HL-60 (cell line): Measurements from ENCODE around the gene RHEX.

ENCODE experiments used
- DNase-seq, 2 experiments: peaks; one replicate each; pipeline ENCODE4 v3.0.0-alpha.2; 2010 to 2020; ENCODE audit warnings: low read depth in 1 of 2, low spot score in 1 of 2
- H3K27ac ChIP-seq: fragments of 250-450 bp; sonication (Bioruptor Pico); replicated peaks from 2 replicates; pipeline ENCODE4 v1.5.1; 2020; ENCODE audit warnings: mild to moderate bottlenecking, moderate library complexity
- H3K27me3 ChIP-seq: fragments of 250-450 bp; sonication (Bioruptor Pico); 2 replicates; pipeline ENCODE4 v1.5.1; 2021; ENCODE audit warnings: mild to moderate bottlenecking, moderate library complexity; ENCODE audit not compliant: insufficient read depth, poor library complexity, severe bottlenecking
- H3K4me3 ChIP-seq: replicated peaks from 2 replicates; pipeline ENCODE4 v1.5.1; 2011; ENCODE audit warnings: mild to moderate bottlenecking, control low read depth, low read length; ENCODE audit not compliant: insufficient read depth
- GABPA ChIP-seq: IDR thresholded peaks from 2 replicates; pipeline ENCODE4 v1.6.1; 2012; ENCODE audit warnings: low read depth
- POLR2AphosphoS5 ChIP-seq: IDR thresholded peaks from 2 replicates; pipeline ENCODE4 v1.6.1; 2012; ENCODE audit warnings: low read depth
- SPI1 ChIP-seq: IDR thresholded peaks from 2 replicates; pipeline ENCODE4 v1.6.1; 2012; ENCODE audit warnings: low read depth, mild to moderate bottlenecking, borderline replicate concordance
- TF ChIP-seq, protein P1 (sequence below): IDR thresholded peaks from 2 replicates; pipeline ENCODE4 v1.6.1; 2012; ENCODE audit warnings: low read depth; ENCODE audit not compliant: insufficient replicate concordance
- TF ChIP-seq, protein P2 (sequence below): IDR thresholded peaks from one replicate; pipeline ENCODE4 v1.5.1; 2011; ENCODE audit warnings: low read length, control low read depth, inconsistent platforms; ENCODE audit not compliant: insufficient read depth

RHEX gene

DNA sequence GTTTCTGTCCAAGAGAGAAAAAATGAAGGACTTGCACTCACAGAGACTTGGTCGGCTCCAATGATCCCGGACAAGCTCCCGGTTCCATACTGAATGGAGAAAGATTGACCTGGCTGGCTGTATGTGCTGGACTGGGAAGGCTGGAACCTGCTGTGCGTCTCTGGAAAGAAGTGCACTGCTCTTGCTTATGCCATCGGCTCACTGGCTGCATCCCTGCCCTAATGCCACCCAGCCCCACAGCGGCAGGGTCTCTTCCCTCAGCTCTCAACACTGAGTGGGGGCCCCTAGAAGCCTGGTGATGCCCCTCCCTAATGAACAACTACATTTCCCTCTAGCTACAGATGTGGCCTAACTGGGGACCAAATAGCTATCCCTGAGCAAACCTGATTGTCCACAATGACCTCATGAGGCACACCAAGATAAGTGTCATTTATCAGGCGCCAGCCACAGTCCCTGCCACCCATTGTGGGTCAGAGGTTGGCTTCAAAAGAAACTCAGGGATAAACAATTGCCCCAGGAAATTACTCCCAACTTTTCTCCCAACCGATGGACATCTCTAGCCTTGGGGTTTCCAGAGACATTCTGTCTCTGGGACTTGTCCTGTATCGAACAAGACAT is 31.9 kb upstream of the RHEX start:
- Histone ChIP-seq H3K4me3 (no peak overlapping the region), H3K27me3 (no peaks in the 10 kb centered on the region), H3K27ac (no peak overlapping the region)
- TF ChIP-seq, protein P1, sequence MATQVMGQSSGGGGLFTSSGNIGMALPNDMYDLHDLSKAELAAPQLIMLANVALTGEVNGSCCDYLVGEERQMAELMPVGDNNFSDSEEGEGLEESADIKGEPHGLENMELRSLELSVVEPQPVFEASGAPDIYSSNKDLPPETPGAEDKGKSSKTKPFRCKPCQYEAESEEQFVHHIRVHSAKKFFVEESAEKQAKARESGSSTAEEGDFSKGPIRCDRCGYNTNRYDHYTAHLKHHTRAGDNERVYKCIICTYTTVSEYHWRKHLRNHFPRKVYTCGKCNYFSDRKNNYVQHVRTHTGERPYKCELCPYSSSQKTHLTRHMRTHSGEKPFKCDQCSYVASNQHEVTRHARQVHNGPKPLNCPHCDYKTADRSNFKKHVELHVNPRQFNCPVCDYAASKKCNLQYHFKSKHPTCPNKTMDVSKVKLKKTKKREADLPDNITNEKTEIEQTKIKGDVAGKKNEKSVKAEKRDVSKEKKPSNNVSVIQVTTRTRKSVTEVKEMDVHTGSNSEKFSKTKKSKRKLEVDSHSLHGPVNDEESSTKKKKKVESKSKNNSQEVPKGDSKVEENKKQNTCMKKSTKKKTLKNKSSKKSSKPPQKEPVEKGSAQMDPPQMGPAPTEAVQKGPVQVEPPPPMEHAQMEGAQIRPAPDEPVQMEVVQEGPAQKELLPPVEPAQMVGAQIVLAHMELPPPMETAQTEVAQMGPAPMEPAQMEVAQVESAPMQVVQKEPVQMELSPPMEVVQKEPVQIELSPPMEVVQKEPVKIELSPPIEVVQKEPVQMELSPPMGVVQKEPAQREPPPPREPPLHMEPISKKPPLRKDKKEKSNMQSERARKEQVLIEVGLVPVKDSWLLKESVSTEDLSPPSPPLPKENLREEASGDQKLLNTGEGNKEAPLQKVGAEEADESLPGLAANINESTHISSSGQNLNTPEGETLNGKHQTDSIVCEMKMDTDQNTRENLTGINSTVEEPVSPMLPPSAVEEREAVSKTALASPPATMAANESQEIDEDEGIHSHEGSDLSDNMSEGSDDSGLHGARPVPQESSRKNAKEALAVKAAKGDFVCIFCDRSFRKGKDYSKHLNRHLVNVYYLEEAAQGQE, result no peak
- TF ChIP-seq, protein P2, sequence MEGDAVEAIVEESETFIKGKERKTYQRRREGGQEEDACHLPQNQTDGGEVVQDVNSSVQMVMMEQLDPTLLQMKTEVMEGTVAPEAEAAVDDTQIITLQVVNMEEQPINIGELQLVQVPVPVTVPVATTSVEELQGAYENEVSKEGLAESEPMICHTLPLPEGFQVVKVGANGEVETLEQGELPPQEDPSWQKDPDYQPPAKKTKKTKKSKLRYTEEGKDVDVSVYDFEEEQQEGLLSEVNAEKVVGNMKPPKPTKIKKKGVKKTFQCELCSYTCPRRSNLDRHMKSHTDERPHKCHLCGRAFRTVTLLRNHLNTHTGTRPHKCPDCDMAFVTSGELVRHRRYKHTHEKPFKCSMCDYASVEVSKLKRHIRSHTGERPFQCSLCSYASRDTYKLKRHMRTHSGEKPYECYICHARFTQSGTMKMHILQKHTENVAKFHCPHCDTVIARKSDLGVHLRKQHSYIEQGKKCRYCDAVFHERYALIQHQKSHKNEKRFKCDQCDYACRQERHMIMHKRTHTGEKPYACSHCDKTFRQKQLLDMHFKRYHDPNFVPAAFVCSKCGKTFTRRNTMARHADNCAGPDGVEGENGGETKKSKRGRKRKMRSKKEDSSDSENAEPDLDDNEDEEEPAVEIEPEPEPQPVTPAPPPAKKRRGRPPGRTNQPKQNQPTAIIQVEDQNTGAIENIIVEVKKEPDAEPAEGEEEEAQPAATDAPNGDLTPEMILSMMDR, result no peak
- TF ChIP-seq SPI1, result no peak
- no peak for TF ChIP-seq GABPA
- no peak for TF ChIP-seq POLR2AphosphoS5
- DNase-seq, result no peak

DNA sequence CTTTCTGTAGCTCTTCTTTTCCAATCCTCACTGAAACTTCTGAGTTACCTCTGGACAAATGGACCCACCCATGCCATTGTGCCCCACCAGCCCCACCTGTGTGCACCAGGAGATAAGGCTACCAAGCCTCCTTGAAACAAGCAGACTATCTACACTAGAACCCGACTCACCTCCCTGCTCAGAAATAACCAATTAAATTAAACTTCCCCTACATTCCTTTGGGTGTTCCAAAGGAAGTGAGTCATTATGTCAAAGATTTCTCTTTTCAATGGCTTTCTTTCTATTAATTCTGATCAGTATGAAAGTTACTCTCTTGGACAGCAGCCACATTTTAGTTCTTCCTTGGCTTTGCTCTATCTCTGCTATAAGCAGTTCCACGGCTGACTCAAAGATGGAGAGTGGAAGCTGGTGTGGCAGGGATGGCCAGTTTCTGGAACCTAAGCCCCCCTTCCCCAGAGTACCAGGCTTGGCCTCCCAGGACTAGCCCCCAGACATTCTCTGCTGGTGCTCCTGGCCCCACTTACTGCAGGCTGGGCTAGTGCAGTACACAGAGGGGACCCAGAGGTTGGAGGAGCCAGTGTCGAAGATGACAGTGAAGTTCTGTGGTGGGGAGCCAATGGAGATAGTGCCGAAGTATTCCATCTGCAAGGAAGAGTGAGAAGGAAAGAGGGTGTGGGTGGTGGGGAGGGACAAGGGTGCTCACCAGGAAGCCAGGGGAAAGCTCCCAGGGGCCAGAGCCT is 31.2 kb upstream of the RHEX start:
- no peaks in the 10 kb centered on the region for H3K27me3 ChIP-seq
- no peak for DNase-seq
- no peak overlapping the region for H3K4me3 ChIP-seq
- H3K27ac ChIP-seq, result no peak overlapping the region
- TF ChIP-seq, protein P2, result no peak
- TF ChIP-seq SPI1 (no peak), GABPA (no peak), POLR2AphosphoS5 (no peak)
- TF ChIP-seq, protein P1, result no peak

DNA sequence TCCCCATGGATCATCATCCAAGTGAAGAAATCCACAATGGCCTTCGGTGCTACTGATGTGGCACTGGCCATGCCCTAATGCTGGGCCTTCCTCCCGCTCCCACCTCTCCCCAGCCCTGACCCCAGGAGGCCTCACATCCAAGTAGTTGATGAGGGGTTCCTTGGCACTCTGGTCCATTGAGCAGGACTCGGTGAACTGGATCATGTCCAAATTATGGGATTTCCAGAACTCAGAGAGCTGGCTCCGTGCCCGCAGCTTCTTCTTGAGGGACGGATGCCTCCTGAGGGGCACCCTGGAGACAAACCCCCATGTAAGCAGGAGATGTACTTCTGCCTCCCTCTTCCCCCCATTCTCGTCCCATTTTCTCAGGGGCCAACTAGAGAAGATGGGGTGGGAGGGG is 30.2 kb upstream of the RHEX start:
- Histone ChIP-seq H3K4me3 (no peak overlapping the region), H3K27ac (no peak overlapping the region), H3K27me3 (no peaks in the 10 kb centered on the region)
- TF ChIP-seq SPI1 (no peak), POLR2AphosphoS5 (no peak)
- TF ChIP-seq, protein P1, result no peak
- TF ChIP-seq, protein P2, result no peak
- no peak for DNase-seq
